ENCODE data around the gene MTG1.

DNA sequence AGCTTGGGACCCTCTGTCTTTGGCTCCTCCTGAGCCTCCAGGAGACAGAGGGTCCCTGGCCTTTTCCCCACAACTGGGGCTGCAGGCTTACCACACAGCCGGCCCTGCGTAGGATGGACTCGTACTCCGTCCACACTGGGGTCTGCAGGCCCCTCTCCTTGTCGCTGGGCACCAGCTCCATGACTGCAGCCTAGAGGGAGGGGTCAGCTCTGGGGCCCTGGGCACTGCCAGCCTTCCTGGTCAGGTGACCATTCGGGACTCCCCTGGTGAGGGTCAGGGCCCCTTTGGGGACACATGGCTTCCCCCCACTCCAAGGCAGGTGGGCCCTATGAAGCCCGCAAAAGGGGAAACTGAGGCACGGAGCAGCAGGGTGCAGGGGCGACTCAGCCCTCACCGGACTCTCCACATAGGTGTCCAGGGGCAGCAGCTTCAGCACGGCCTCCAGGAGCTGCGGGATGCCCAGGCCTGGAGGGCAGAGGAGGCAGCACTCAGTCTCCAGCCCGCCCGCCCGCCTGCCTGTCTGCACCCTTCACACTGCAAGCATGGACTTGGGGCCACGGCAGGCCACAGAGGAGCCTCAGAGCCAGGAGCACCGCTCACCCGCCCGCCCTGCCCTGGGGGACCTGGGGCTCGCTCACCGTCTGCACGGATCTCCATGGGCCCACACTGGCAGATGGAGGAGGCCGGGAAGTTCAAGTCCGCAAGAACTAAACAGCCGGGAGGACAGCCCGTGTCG is 37.2 kb upstream of the MTG1 start:
- TF ChIP-seq, protein P1, sequence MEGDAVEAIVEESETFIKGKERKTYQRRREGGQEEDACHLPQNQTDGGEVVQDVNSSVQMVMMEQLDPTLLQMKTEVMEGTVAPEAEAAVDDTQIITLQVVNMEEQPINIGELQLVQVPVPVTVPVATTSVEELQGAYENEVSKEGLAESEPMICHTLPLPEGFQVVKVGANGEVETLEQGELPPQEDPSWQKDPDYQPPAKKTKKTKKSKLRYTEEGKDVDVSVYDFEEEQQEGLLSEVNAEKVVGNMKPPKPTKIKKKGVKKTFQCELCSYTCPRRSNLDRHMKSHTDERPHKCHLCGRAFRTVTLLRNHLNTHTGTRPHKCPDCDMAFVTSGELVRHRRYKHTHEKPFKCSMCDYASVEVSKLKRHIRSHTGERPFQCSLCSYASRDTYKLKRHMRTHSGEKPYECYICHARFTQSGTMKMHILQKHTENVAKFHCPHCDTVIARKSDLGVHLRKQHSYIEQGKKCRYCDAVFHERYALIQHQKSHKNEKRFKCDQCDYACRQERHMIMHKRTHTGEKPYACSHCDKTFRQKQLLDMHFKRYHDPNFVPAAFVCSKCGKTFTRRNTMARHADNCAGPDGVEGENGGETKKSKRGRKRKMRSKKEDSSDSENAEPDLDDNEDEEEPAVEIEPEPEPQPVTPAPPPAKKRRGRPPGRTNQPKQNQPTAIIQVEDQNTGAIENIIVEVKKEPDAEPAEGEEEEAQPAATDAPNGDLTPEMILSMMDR (IDR thresholded peaks at IDR 0.05; ENCODE audit: low read depth, low read length): no peak
- TF ChIP-seq EZH2phosphoT487 (IDR thresholded peaks at IDR 0.05; ENCODE audit: low read depth): no peak
